HG02870 (cell line): ENCODE data around the gene UBE2E1.

Experiments used
- ATAC-seq: cut with Tn5 transposase; IDR thresholded peaks from one replicate; pipeline ENCODE4 v1.9.1; 2021; ENCODE audit warnings: mild to moderate bottlenecking, moderate library complexity; ENCODE audit not compliant: unreplicated experiment

UBE2E1 gene

GRCh38 chr3:23805633-23806533, at the start of gene UBE2E1:
UBE2E1 (plus strand) TSS chr3:23805955; CDS start chr3:23807270, 1,315 bp downstream.
- ATAC-seq = peak; percentile 75

- ATAC-seq = no peak
These were observed 49.4 kb upstream of the UBE2E1 start for GRCh38 chr3:23756206-23756840.

- no peak for ATAC-seq
These were observed 47.4 kb upstream of the UBE2E1 start for GRCh38 chr3:23758253-23758838.

- ATAC-seq = peak; percentile 0
These were observed 45.4 kb upstream of the UBE2E1 start for GRCh38 chr3:23760325-23760724.

GRCh38 chr3:23760871-23761373, 44.8 kb upstream of the UBE2E1 start:
- peak; percentile 41 for ATAC-seq

- peak; percentile 23 for ATAC-seq
These were observed 44.3 kb upstream of the UBE2E1 start for GRCh38 chr3:23761440-23761896.

GRCh38 chr3:23762214-23762613, 43.5 kb upstream of the UBE2E1 start:
- ATAC-seq = peak; percentile 85

GRCh38 chr3:23762759-23763477, 42.8 kb upstream of the UBE2E1 start:
- ATAC-seq = no peak

GRCh38 chr3:23764407-23764806, 41.3 kb upstream of the UBE2E1 start:
- no peak for ATAC-seq

- ATAC-seq = peak; percentile 53
These were observed 38.2 kb upstream of the UBE2E1 start for GRCh38 chr3:23767546-23767945.

- no peak for ATAC-seq
These were observed 30.4 kb upstream of the UBE2E1 start for GRCh38 chr3:23775254-23775909.

GRCh38 chr3:23776352-23776891, 29.3 kb upstream of the UBE2E1 start:
- ATAC-seq = no peak

GRCh38 chr3:23778446-23778845, 27.3 kb upstream of the UBE2E1 start:
- ATAC-seq = no peak

GRCh38 chr3:23779841-23780240, 25.9 kb upstream of the UBE2E1 start:
- ATAC-seq = no peak

- no peak for ATAC-seq
These were observed 24.7 kb upstream of the UBE2E1 start for GRCh38 chr3:23781051-23781450.

- no peak for ATAC-seq
These were observed 23.9 kb upstream of the UBE2E1 start for GRCh38 chr3:23781871-23782270.

- no peak for ATAC-seq
These were observed 20.6 kb upstream of the UBE2E1 start for GRCh38 chr3:23785097-23785645.

- no peak for ATAC-seq
These were observed 19.9 kb upstream of the UBE2E1 start for GRCh38 chr3:23785882-23786281.

GRCh38 chr3:23791678-23792077, 14.1 kb upstream of the UBE2E1 start:
- ATAC-seq = no peak
